Pulmonary artery endothelial cell (primary cell): ENCODE measurements around the gene TMPRSS11E. TPM values are rescaled to one million over a fixed set of nuclear protein-coding genes. Genes with fewer than 3 reads are reported as not detected.

Source experiments
- total RNA-seq: library from RNA; depleted of rRNA; stranded (reverse); fragments of >200 nt; gene quantifications from 2 replicates; pipeline ENCODE4 v1.2.3, GENCODE V29; 2014

TMPRSS11E gene
- total RNA-seq, 1 donor from 2014 or later, result not detected

Other genes with a start within 250 kb of the TMPRSS11E start
- not detected in 2 replicates for gene TMPRSS11B, start 201.8 kb upstream of the TMPRSS11E start, total RNA-seq
- 40.4 and 48.4 TPM in 2 replicates for gene YTHDC1, start 97.4 kb upstream of the TMPRSS11E start, total RNA-seq
- not detected in 2 replicates for gene UGT2B17, start 128.9 kb downstream of the TMPRSS11E start, total RNA-seq
- gene UGT2B15, start 223.2 kb downstream of the TMPRSS11E start, total RNA-seq, result not detected in 2 replicates